BLaER1 (cell line): Measurements from ENCODE around the gene KAZALD1.

Experiments used
- H3K27ac ChIP-seq: shearing (Covaris generic); formaldehyde crosslinking; 2 replicates; pipeline ENCODE4 v1.8.1; 2022
- H3K27me3 ChIP-seq: shearing (Covaris generic); formaldehyde crosslinking; 2 replicates; pipeline ENCODE4 v1.8.1; 2022
- H3K36me3 ChIP-seq: shearing (Covaris generic); formaldehyde crosslinking; 2 replicates; pipeline ENCODE4 v1.8.1; 2022
- H3K4me1 ChIP-seq: shearing (Covaris generic); formaldehyde crosslinking; 2 replicates; pipeline ENCODE4 v1.8.1; 2022
- H3K4me2 ChIP-seq: shearing (Covaris generic); formaldehyde crosslinking; 2 replicates; pipeline ENCODE4 v1.8.1; 2022
- H3K4me3 ChIP-seq: shearing (Covaris generic); formaldehyde crosslinking; 2 replicates; pipeline ENCODE4 v1.8.1; 2022
- H3K9ac ChIP-seq: shearing (Covaris generic); formaldehyde crosslinking; 2 replicates; pipeline ENCODE4 v1.8.1; 2022
- H3K9me3 ChIP-seq: shearing (Covaris generic); formaldehyde crosslinking; 2 replicates; pipeline ENCODE4 v1.8.1; 2022
- H4K20me1 ChIP-seq: shearing (Covaris generic); formaldehyde crosslinking; 2 replicates; pipeline ENCODE4 v1.8.1; 2022
- Cebpa-rat ChIP-seq: shearing (Covaris generic); IDR thresholded peaks from 2 replicates; pipeline ENCODE4 v1.8.1; 2022

The KAZALD1 gene

GRCh38 chr10:101018600-101019439 lies 43.0 kb upstream of the KAZALD1 start:
- Histone ChIP-seq H3K9ac (peak overlapping the region; percentile 79), H3K4me2 (peak overlapping the region; percentile 99), H3K9me3 (no peaks in the 10 kb centered on the region), H3K4me3 (peak overlapping the region; percentile 63), H3K27ac (peak overlapping the region; percentile 95), H4K20me1 (no peaks in the 10 kb centered on the region), H3K36me3 (no peaks in the 10 kb centered on the region), H3K27me3 (no peaks in the 10 kb centered on the region), H3K4me1 (peaks cover 88% of the 10 kb centered on the region)
- no peak for TF ChIP-seq Cebpa-rat

GRCh38 chr10:101019440-101019703 lies 42.4 kb upstream of the KAZALD1 start:
- Histone ChIP-seq H3K4me3 (peak overlapping the region; percentile 63), H4K20me1 (no peaks in the 10 kb centered on the region), H3K4me1 (peaks cover 83% of the 10 kb centered on the region), H3K9me3 (no peaks in the 10 kb centered on the region), H3K27ac (peak overlapping the region; percentile 95), H3K4me2 (peak overlapping the region; percentile 99), H3K27me3 (no peaks in the 10 kb centered on the region), H3K36me3 (no peaks in the 10 kb centered on the region), H3K9ac (peak overlapping the region; percentile 79)
- TF ChIP-seq Cebpa-rat = no peak

- Histone ChIP-seq H3K9me3 (no peaks in the 10 kb centered on the region), H3K36me3 (no peaks in the 10 kb centered on the region), H3K9ac (no peak overlapping the region), H3K4me1 (peaks cover 71% of the 10 kb centered on the region), H3K27me3 (no peaks in the 10 kb centered on the region), H3K4me3 (no peak overlapping the region), H3K4me2 (0 out of 2 replicates have a peak overlapping the region, but pooled peaks have one; percentile 99), H4K20me1 (no peaks in the 10 kb centered on the region), H3K27ac (no peak overlapping the region)
- TF ChIP-seq Cebpa-rat = no peak
Observed at GRCh38 chr10:101020427-101021075, 41.2 kb upstream of the KAZALD1 start.

- Histone ChIP-seq H3K9ac (no peak overlapping the region), H3K4me1 (peaks cover 64% of the 10 kb centered on the region), H3K4me2 (peak overlapping the region; percentile 60), H4K20me1 (no peaks in the 10 kb centered on the region), H3K27ac (no peak overlapping the region), H3K36me3 (no peaks in the 10 kb centered on the region), H3K4me3 (no peak overlapping the region), H3K9me3 (no peaks in the 10 kb centered on the region), H3K27me3 (no peaks in the 10 kb centered on the region)
- TF ChIP-seq Cebpa-rat = no peak
Observed at GRCh38 chr10:101021239-101021638, 40.5 kb upstream of the KAZALD1 start.

- no peak overlapping the region for H3K4me3 ChIP-seq
- H3K27me3 ChIP-seq = no peaks in the 10 kb centered on the region
- H3K27ac ChIP-seq = no peak overlapping the region
- TF ChIP-seq Cebpa-rat = no peak
- H3K4me2 ChIP-seq = peak overlapping the region; percentile 60
- no peaks in the 10 kb centered on the region for H4K20me1 ChIP-seq
- H3K9me3 ChIP-seq = no peaks in the 10 kb centered on the region
- H3K9ac ChIP-seq = no peak overlapping the region
- H3K4me1 ChIP-seq = peaks cover 64% of the 10 kb centered on the region
- no peaks in the 10 kb centered on the region for H3K36me3 ChIP-seq
Observed at GRCh38 chr10:101021692-101022251, 40.0 kb upstream of the KAZALD1 start.

- Histone ChIP-seq H3K9ac (no peak overlapping the region), H3K4me2 (no peak overlapping the region), H3K4me1 (peaks cover 63% of the 10 kb centered on the region), H3K9me3 (no peaks in the 10 kb centered on the region), H3K27me3 (no peaks in the 10 kb centered on the region), H3K36me3 (no peaks in the 10 kb centered on the region), H3K4me3 (no peak overlapping the region), H4K20me1 (no peaks in the 10 kb centered on the region), H3K27ac (no peak overlapping the region)
- no peak for TF ChIP-seq Cebpa-rat
Observed at GRCh38 chr10:101022967-101023705, 38.7 kb upstream of the KAZALD1 start.

GRCh38 chr10:101027106-101027720 lies 34.6 kb upstream of the KAZALD1 start:
- Histone ChIP-seq H3K4me3 (no peak overlapping the region), H3K4me2 (peak overlapping the region; percentile 30; the same call in 1 of the 2 replicates), H3K9me3 (no peaks in the 10 kb centered on the region), H3K9ac (no peak overlapping the region), H3K4me1 (peaks cover 52% of the 10 kb centered on the region), H3K27me3 (no peaks in the 10 kb centered on the region), H4K20me1 (no peaks in the 10 kb centered on the region), H3K36me3 (no peaks in the 10 kb centered on the region), H3K27ac (no peak overlapping the region)
- no peak for TF ChIP-seq Cebpa-rat

GRCh38 chr10:101028446-101029337 lies 33.1 kb upstream of the KAZALD1 start:
- H3K4me1 ChIP-seq = peaks cover 58% of the 10 kb centered on the region
- no peaks in the 10 kb centered on the region for H3K9me3 ChIP-seq
- peak overlapping the region; percentile 93 for H3K4me2 ChIP-seq
- H3K4me3 ChIP-seq = no peak overlapping the region
- H3K27ac ChIP-seq = peak overlapping the region; percentile 64
- peak overlapping the region; percentile 67; the same call in 1 of the 2 replicates for H3K9ac ChIP-seq
- no peaks in the 10 kb centered on the region for H3K36me3 ChIP-seq
- TF ChIP-seq Cebpa-rat = peak; percentile 60; the same call in 1 of the 2 replicates
- peaks cover 9% of the 10 kb centered on the region; the same call in 1 of the 2 replicates for H4K20me1 ChIP-seq
- no peaks in the 10 kb centered on the region for H3K27me3 ChIP-seq
